Measurements from ENCODE around the gene PDE8B.

The PDE8B gene

GRCh38 chr5:77329664-77330430 is 119.4 kb downstream of the PDE8B start:
- Histone ChIP-seq H2BK120ac (ENCODE audit: insufficient read depth, low read length, poor library complexity) (no peak overlapping the region), H3K9me3 (ENCODE audit: insufficient read depth, low read depth, low read length) (peaks cover 4% of the 10 kb centered on the region), H4K12ac (ENCODE audit: low read depth, low read length) (no peak overlapping the region), H3K27me3 (ENCODE audit: insufficient read depth, low read length) (no peaks in the 10 kb centered on the region), H2AFZ (ENCODE audit: insufficient read depth, low read length, poor library complexity) (no peak overlapping the region), H3K4me1 (ENCODE audit: control insufficient read depth in 1 of 2, insufficient read depth in 2 of 2, low read length in 2 of 2) (peaks cover 6 to 11% of the 10 kb centered on the region in 2 experiments), H3K18ac (ENCODE audit: low read length) (no peak overlapping the region), H3K23ac (ENCODE audit: low read length) (no peak overlapping the region), H3K27ac (ENCODE audit: low read depth, low read length) (no peak overlapping the region), H3K4me2 (ENCODE audit: low read length) (no peak overlapping the region), H3K14ac (ENCODE audit: low read length) (no peak overlapping the region), H3K9ac (ENCODE audit: low read length) (no peak overlapping the region), H4K8ac (ENCODE audit: low read depth, low read length) (no peak overlapping the region), H3K79me2 (ENCODE audit: control insufficient read depth, insufficient read depth, low read length, poor library complexity) (no peaks in the 10 kb centered on the region), H2BK5ac (ENCODE audit: low read depth, low read length, poor library complexity) (no peak overlapping the region), H2BK12ac (ENCODE audit: low read length) (no peak overlapping the region), H3K79me1 (ENCODE audit: low read length) (no peaks in the 10 kb centered on the region), H3K36me3 (ENCODE audit: control insufficient read depth in 1 of 2, insufficient read depth in 2 of 2, low read length in 2 of 2) (no peaks in the 10 kb centered on the region), H2AK5ac (ENCODE audit: low read length) (no peak overlapping the region), H3K4me3 (ENCODE audit: low read depth, low read length) (no peak overlapping the region), H3K4ac (ENCODE audit: low read depth, low read length) (no peak overlapping the region), H4K91ac (ENCODE audit: low read depth, low read length) (no peak overlapping the region)
- DNase-seq = peak; percentile 78 to 91
- no CpG with 5 or more reads among the region's 3 CpGs for WGBS (ENCODE audit: extremely low coverage, insufficient coverage, insufficient read length)

- Histone ChIP-seq H3K9ac (ENCODE audit: low read length) (no peak overlapping the region), H2AK5ac (ENCODE audit: low read length) (no peak overlapping the region), H3K4me1 (ENCODE audit: control insufficient read depth in 1 of 2, insufficient read depth in 2 of 2, low read length in 2 of 2) (peaks cover 6 to 11% of the 10 kb centered on the region in 2 experiments), H3K23ac (ENCODE audit: low read length) (no peak overlapping the region), H4K12ac (ENCODE audit: low read depth, low read length) (no peak overlapping the region), H2BK5ac (ENCODE audit: low read depth, low read length, poor library complexity) (no peak overlapping the region), H4K91ac (ENCODE audit: low read depth, low read length) (no peak overlapping the region), H2AFZ (ENCODE audit: insufficient read depth, low read length, poor library complexity) (no peak overlapping the region), H3K79me1 (ENCODE audit: low read length) (no peaks in the 10 kb centered on the region), H3K79me2 (ENCODE audit: control insufficient read depth, insufficient read depth, low read length, poor library complexity) (no peaks in the 10 kb centered on the region), H3K4me3 (ENCODE audit: low read depth, low read length) (no peak overlapping the region), H3K18ac (ENCODE audit: low read length) (no peak overlapping the region), H3K4ac (ENCODE audit: low read depth, low read length) (no peak overlapping the region), H3K9me3 (ENCODE audit: insufficient read depth, low read depth, low read length) (peaks cover 4% of the 10 kb centered on the region), H2BK12ac (ENCODE audit: low read length) (no peak overlapping the region), H3K14ac (ENCODE audit: low read length) (no peak overlapping the region), H3K27me3 (ENCODE audit: insufficient read depth, low read length) (no peaks in the 10 kb centered on the region), H4K8ac (ENCODE audit: low read depth, low read length) (no peak overlapping the region), H3K4me2 (ENCODE audit: low read length) (no peak overlapping the region), H3K36me3 (ENCODE audit: control insufficient read depth in 1 of 2, insufficient read depth in 2 of 2, low read length in 2 of 2) (no peaks in the 10 kb centered on the region), H3K27ac (ENCODE audit: low read depth, low read length) (no peak overlapping the region), H2BK120ac (ENCODE audit: insufficient read depth, low read length, poor library complexity) (no peak overlapping the region)
- DNase-seq = peak; percentile 37 to 86
- no CpG with 5 or more reads among the region's 4 CpGs for WGBS (ENCODE audit: extremely low coverage, insufficient coverage, insufficient read length)
Measured at GRCh38 chr5:77333036-77333435, 122.6 kb downstream of the PDE8B start.

- peak; percentile 64 to 65 for DNase-seq
Measured at GRCh38 chr5:77333451-77334123, 123.1 kb downstream of the PDE8B start.

GRCh38 chr5:77337246-77337645 is 126.8 kb downstream of the PDE8B start:
- no peak overlapping the region for H3K23ac ChIP-seq (ENCODE audit: low read length)
- no peak for DNase-seq
- H2BK120ac ChIP-seq (ENCODE audit: insufficient read depth, low read length, poor library complexity) = no peak overlapping the region
- no peak overlapping the region for H3K14ac ChIP-seq (ENCODE audit: low read length)
- H2BK5ac ChIP-seq (ENCODE audit: low read depth, low read length, poor library complexity) = no peak overlapping the region
- no peak overlapping the region for H2AK5ac ChIP-seq (ENCODE audit: low read length)
- no peak overlapping the region for H4K12ac ChIP-seq (ENCODE audit: low read depth, low read length)
- H3K79me1 ChIP-seq (ENCODE audit: low read length) = no peaks in the 10 kb centered on the region
- peaks cover 0 to 7% of the 10 kb centered on the region in 2 experiments for H3K4me1 ChIP-seq (ENCODE audit: control insufficient read depth in 1 of 2, insufficient read depth in 2 of 2, low read length in 2 of 2)
- no peak overlapping the region for H3K4me3 ChIP-seq (ENCODE audit: low read depth, low read length)
- H3K27ac ChIP-seq (ENCODE audit: low read depth, low read length) = no peak overlapping the region
- H4K8ac ChIP-seq (ENCODE audit: low read depth, low read length) = no peak overlapping the region
- H2AFZ ChIP-seq (ENCODE audit: insufficient read depth, low read length, poor library complexity) = no peak overlapping the region
- H2BK12ac ChIP-seq (ENCODE audit: low read length) = no peak overlapping the region
- H3K27me3 ChIP-seq (ENCODE audit: insufficient read depth, low read length) = no peaks in the 10 kb centered on the region
- no peak overlapping the region for H3K4me2 ChIP-seq (ENCODE audit: low read length)
- H3K79me2 ChIP-seq (ENCODE audit: control insufficient read depth, insufficient read depth, low read length, poor library complexity) = no peaks in the 10 kb centered on the region
- no CpG with 5 or more reads among the region's 3 CpGs for WGBS (ENCODE audit: extremely low coverage, insufficient coverage, insufficient read length)
- no peak overlapping the region for H3K4ac ChIP-seq (ENCODE audit: low read depth, low read length)
- no peaks in the 10 kb centered on the region for H3K9me3 ChIP-seq (ENCODE audit: insufficient read depth, low read depth, low read length)
- no peak overlapping the region for H4K91ac ChIP-seq (ENCODE audit: low read depth, low read length)
- no peaks in the 10 kb centered on the region for H3K36me3 ChIP-seq (ENCODE audit: control insufficient read depth in 1 of 2, insufficient read depth in 2 of 2, low read length in 2 of 2)
- no peak overlapping the region for H3K18ac ChIP-seq (ENCODE audit: low read length)
- H3K9ac ChIP-seq (ENCODE audit: low read length) = no peak overlapping the region

More at GRCh38 chr5:77333451-77334123, 123.1 kb downstream of the PDE8B start:
- H3K79me1 ChIP-seq (ENCODE audit: low read length) = no peaks in the 10 kb centered on the region
- H4K8ac ChIP-seq (ENCODE audit: low read depth, low read length) = no peak overlapping the region
- H3K27ac ChIP-seq (ENCODE audit: low read depth, low read length) = no peak overlapping the region
- no peak overlapping the region for H4K12ac ChIP-seq (ENCODE audit: low read depth, low read length)
- H3K4me2 ChIP-seq (ENCODE audit: low read length) = no peak overlapping the region
- H3K9me3 ChIP-seq (ENCODE audit: insufficient read depth, low read depth, low read length) = peaks cover 4% of the 10 kb centered on the region
- no peak overlapping the region for H2BK12ac ChIP-seq (ENCODE audit: low read length)
- no peak overlapping the region for H3K4ac ChIP-seq (ENCODE audit: low read depth, low read length)
- H3K36me3 ChIP-seq (ENCODE audit: control insufficient read depth in 1 of 2, insufficient read depth in 2 of 2, low read length in 2 of 2) = no peaks in the 10 kb centered on the region
- H3K4me3 ChIP-seq (ENCODE audit: low read depth, low read length) = no peak overlapping the region
- no peak overlapping the region for H2BK5ac ChIP-seq (ENCODE audit: low read depth, low read length, poor library complexity)
- WGBS (ENCODE audit: extremely low coverage, insufficient coverage, insufficient read length) = no CpG with 5 or more reads among the region's 5 CpGs
- H3K79me2 ChIP-seq (ENCODE audit: control insufficient read depth, insufficient read depth, low read length, poor library complexity) = no peaks in the 10 kb centered on the region
- H3K23ac ChIP-seq (ENCODE audit: low read length) = no peak overlapping the region
- H3K18ac ChIP-seq (ENCODE audit: low read length) = no peak overlapping the region
- H2AFZ ChIP-seq (ENCODE audit: insufficient read depth, low read length, poor library complexity) = no peak overlapping the region
- H4K91ac ChIP-seq (ENCODE audit: low read depth, low read length) = no peak overlapping the region
- H3K4me1 ChIP-seq (ENCODE audit: control insufficient read depth in 1 of 2, insufficient read depth in 2 of 2, low read length in 2 of 2) = peaks cover 6 to 11% of the 10 kb centered on the region in 2 experiments
- H2AK5ac ChIP-seq (ENCODE audit: low read length) = no peak overlapping the region
- H3K27me3 ChIP-seq (ENCODE audit: insufficient read depth, low read length) = no peaks in the 10 kb centered on the region
- H3K9ac ChIP-seq (ENCODE audit: low read length) = no peak overlapping the region
- H2BK120ac ChIP-seq (ENCODE audit: insufficient read depth, low read length, poor library complexity) = no peak overlapping the region
- H3K14ac ChIP-seq (ENCODE audit: low read length) = no peak overlapping the region

Data from trophoblast cell (in vitro differentiated cells and primary cell).